ENCODE measurements around the gene KCNE3. TPM values are rescaled to one million over a fixed set of nuclear protein-coding genes. Genes with fewer than 3 reads are reported as not detected.

Gene KCNE3
- total and polyA plus RNA-seq, 10 of the 15 experiments (the other 5 are each of a cell fraction or from before 2014, with no cell fraction given), result not detected

DNA sequence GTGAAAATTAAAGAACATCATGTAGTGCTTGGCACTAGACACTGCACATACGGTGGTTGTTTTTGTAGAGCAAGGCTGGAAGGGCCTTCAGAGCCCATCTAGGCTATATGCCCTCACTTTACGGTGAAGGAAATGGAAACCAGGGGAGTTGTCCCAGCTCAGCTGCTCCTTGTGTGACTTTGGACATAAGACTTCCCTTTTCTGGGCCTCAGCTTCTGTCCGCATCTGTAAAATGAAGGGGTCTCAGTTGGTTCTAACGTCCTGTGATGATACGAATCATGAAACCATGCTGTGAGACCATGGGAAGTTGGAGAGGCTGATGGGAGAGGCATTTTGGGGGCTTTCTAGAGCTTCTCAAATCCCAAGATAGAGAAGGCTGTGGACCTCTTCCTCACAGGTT is 4.7 kb downstream of the KCNE3 start:
- no peak overlapping the region for H3K4me2 ChIP-seq (ENCODE audit: control insufficient read depth, insufficient read depth)
- BruUV-seq (replicated peaks), result no TSS peak
- WGBS (ENCODE audit: insufficient coverage, insufficient replicate concordance, low lambda C conversion rate, missing lambda C conversion rate), result 30% methylated on average over 5 of the region's 5 CpGs
- in situ Hi-C loops (cut with MboI) (no loop called here), intact Hi-C loops (cut with micrococcal nuclease; ENCODE audit: unreplicated experiment) (no loop called here)
- no peak for ATAC-seq
- H2AFZ ChIP-seq (ENCODE audit: control insufficient read depth, low read depth, low read length), result no peak overlapping the region
- no peaks in the 10 kb centered on the region for H3K9me3 ChIP-seq (replicated peaks; ENCODE audit: control insufficient read depth, insufficient read depth, low read length)
- H3K4me1 ChIP-seq (ENCODE audit: control insufficient read depth, insufficient read depth, low read length), result no peaks in the 10 kb centered on the region
- H3K27me3 ChIP-seq (replicated peaks in 1 of 2; ENCODE audit: control insufficient read depth in 2 of 2, insufficient read depth in 2 of 2, low read length in 1 of 2), result peaks cover 3 to 9% of the 10 kb centered on the region in 2 experiments; a peak in 3 of 4 replicates
- H3K27ac ChIP-seq (ENCODE audit: control insufficient read depth, insufficient read depth), result no peak overlapping the region
- no peak overlapping the region for H3K4me3 ChIP-seq
- no peak overlapping the region for H3K9ac ChIP-seq (ENCODE audit: control insufficient read depth, insufficient read depth, low read length)
- no peak for FAIRE-seq
- CTCF ChIA-PET, result interaction anchor here (0.9 to 1.6 kb wide), 4 partner anchors 8 to 108 kb away, joined by 3 to 8 read pairs (median 3); no protein-coding TSS in a partner anchor
- RAD21 ChIA-PET (ENCODE audit: unreplicated experiment), result interaction anchor here (1.3 kb wide), 1 partner anchor 13 kb away, joined by 5 read pairs; no protein-coding TSS in a partner anchor
- no peaks in the 10 kb centered on the region for H3K36me3 ChIP-seq (ENCODE audit: control insufficient read depth in 2 of 2, insufficient read depth in 2 of 2, low read length in 1 of 2)
- no peaks in the 10 kb centered on the region for H4K20me1 ChIP-seq (ENCODE audit: control insufficient read depth, insufficient read depth)
- DNase-seq (ENCODE audit: low read depth, low spot score), result no peak
- H3K79me2 ChIP-seq (ENCODE audit: control insufficient read depth, insufficient read depth, low read length), result no peaks in the 10 kb centered on the region
- no peak for TF ChIP-seq RFX5 (IDR thresholded peaks at IDR 0.05; ENCODE audit: low read depth, low read length)
- TF ChIP-seq NR2C2 (IDR thresholded peaks at IDR 0.05; ENCODE audit: borderline replicate concordance, control insufficient read depth, insufficient read length, low read depth), result no peak
- TF ChIP-seq CHD4 (IDR thresholded peaks at IDR 0.05), result no peak
- TF ChIP-seq ATF3 (IDR thresholded peaks at IDR 0.05; ENCODE audit: borderline replicate concordance, extremely low read depth, low read depth, low read length), result no peak
- TF ChIP-seq PAX5 (IDR thresholded peaks at IDR 0.05; ENCODE audit: borderline replicate concordance, low read depth, low read length), result no peak
- TF ChIP-seq SREBF2 (IDR thresholded peaks at IDR 0.05; ENCODE audit: low read length), result no peak
- no peak for TF ChIP-seq FOXK2 (IDR thresholded peaks at IDR 0.05)
- TF ChIP-seq HSF1 (IDR thresholded peaks at IDR 0.05; ENCODE audit: low read depth, low read length), result no peak
- no peak for TF ChIP-seq SMC3 (IDR thresholded peaks at IDR 0.05; ENCODE audit: borderline replicate concordance, low read length)
- TF ChIP-seq, protein P1, sequence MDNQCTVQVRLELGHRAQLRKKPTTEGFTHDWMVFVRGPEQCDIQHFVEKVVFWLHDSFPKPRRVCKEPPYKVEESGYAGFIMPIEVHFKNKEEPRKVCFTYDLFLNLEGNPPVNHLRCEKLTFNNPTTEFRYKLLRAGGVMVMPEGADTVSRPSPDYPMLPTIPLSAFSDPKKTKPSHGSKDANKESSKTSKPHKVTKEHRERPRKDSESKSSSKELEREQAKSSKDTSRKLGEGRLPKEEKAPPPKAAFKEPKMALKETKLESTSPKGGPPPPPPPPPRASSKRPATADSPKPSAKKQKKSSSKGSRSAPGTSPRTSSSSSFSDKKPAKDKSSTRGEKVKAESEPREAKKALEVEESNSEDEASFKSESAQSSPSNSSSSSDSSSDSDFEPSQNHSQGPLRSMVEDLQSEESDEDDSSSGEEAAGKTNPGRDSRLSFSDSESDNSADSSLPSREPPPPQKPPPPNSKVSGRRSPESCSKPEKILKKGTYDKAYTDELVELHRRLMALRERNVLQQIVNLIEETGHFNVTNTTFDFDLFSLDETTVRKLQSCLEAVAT (IDR thresholded peaks at IDR 0.05), result no peak
- no peak for TF ChIP-seq SPI1 (IDR thresholded peaks at IDR 0.05; ENCODE audit: borderline replicate concordance, insufficient read depth, low read depth, low read length)
- TF ChIP-seq ZBTB33 (IDR thresholded peaks at IDR 0.05), result no peak
- TF ChIP-seq ZNF384 (IDR thresholded peaks at IDR 0.05; ENCODE audit: borderline replicate concordance, low read depth, low read length), result no peak
- TF ChIP-seq PML (IDR thresholded peaks at IDR 0.05; ENCODE audit: low read length), result no peak
- no peak for TF ChIP-seq SRF (IDR thresholded peaks at IDR 0.05; ENCODE audit: low read depth in 2 of 2, low read length in 2 of 2)
- SMC1A ChIA-PET (ENCODE audit: uncharacterized antibody, unreplicated experiment), result interaction anchor here (0.9 to 1.6 kb wide), 3 partner anchors 9 to 30 kb away, joined by 3 to 4 read pairs (median 3); no protein-coding TSS in a partner anchor
- POLR2A ChIA-PET, result no interaction called here
